Pons (tissue), 1 donor: ENCODE data around the gene CYP24A1.

Source experiments
- DNase-seq: peaks from one replicate; pipeline ENCODE4 v3.0.0-alpha.2; 2016; ENCODE audit warnings: low spot score

Gene CYP24A1

DNA sequence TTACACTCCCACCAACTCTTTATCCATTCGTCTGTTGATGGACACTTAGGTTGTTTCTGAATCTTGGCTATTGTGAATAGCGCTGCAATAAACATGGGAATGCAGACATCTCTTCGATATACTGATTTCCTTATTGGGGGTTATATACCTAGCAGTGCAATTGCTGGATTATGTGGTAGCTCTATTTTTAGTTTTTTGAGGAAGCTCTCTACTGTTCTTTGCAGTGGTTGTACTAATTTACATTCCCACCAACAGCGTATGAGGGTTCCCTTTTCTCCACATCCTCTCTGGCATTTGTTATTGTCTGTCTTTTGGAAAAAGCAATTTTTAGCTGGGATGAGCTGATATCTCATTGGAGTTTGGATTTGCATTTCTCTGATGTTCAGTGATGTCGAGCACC lies 29.5 kb upstream of the CYP24A1 start:
- no peak for DNase-seq

DNA sequence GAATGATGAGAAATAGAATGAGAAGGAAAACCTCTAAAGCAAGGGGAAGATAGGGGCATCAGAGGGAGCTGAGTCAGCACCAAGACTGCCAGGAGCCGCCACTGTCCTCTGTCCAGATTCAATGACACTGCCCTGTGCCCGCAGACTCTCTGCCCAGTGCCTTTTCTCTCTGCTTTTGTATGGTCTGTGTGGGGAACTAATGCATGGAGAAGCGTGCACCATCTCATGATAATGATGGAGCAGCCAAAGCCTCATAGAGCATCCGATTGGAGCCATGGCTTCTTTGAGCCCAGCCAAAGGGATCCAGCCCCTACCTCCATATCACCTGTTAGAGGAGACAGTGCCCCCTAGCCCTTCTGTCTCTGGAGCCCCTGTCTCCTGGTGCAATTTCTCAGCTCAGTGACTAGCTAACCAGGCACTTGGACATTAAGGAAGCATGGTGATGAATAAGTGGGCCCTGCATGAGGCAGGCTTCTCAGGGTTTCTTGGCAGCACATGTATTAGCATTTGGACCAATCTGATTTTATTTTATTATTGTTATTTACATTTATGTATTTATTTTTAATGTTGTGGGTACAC lies 27.6 kb upstream of the CYP24A1 start:
- DNase-seq, result no peak

DNA sequence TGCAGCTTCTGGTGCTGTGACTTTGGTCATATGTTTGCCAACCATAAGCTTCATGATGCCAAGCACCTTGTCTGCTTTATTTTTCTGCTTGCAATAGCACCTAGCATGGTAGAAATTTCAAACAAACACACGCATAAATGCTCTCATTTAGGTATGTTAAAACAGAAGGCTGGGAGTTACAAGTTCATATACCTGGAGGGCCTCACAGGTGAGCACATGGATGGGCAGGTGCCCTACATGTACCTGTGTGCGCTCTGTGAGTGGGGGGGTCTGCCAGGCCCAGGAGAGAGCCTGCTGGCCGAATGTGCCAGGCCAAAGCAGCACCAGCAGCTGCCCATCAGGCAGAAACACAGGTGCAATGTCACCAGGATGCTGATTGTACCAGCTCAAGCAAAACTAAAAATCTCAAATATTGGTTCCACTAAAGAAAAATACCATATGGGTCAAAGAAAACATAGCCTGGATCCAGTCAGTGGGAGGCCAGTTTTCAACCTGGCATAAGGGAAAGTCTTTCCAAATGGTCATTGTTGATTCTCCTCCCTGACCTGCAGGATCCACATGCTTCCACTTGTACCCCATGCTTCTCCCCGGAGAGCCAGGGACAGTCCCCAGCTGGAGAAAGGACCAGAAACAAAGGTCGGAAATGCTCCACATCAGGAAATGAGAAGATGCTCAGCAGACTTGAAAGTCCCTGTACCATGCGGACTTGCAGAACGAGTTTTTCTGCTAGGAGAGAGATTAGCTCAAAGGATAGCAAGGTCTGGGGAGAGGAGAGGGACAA lies 26.9 kb upstream of the CYP24A1 start:
- DNase-seq, result no peak

DNA sequence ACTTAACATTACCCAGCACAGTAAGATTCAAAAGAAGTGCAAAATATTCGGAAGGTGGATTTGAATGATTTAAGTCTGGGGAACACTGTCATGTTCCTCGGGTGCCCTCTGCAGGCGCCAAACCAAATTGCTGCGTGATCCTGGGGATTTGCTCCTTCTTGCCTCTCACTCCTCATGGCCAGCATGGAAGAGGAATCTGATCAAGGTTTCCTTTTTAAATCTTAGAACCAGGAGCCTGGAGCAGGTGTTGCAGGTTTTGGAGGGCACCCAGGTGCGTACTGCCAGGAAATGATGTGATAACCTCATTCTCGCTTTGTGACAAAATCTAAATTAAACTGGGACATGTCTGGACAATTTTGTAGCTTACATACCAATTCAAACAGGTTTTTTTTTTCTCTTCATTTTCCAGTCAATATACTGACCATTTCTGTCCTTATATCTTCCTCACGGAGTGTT lies 26.0 kb upstream of the CYP24A1 start:
- peak; percentile 82 for DNase-seq

DNA sequence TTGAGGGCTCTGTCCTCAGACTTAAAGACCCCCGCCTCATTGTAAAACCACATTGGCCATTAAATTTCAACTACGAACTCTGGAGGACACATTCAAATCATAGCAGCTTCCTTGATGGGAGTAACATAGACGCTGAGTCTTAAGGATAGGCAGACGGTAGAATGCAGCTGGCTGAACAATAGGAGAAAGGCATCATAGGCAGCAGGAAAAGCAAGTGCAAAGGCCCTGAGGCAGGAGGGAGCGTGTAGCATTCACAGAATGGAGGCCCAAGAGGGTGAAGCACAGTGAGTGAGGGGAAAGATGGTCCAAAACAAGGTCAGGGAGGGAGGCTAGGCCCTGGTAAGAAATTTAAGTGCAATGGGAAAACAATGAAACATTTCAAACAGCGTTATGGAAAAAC lies 25.5 kb upstream of the CYP24A1 start:
- no peak for DNase-seq

DNA sequence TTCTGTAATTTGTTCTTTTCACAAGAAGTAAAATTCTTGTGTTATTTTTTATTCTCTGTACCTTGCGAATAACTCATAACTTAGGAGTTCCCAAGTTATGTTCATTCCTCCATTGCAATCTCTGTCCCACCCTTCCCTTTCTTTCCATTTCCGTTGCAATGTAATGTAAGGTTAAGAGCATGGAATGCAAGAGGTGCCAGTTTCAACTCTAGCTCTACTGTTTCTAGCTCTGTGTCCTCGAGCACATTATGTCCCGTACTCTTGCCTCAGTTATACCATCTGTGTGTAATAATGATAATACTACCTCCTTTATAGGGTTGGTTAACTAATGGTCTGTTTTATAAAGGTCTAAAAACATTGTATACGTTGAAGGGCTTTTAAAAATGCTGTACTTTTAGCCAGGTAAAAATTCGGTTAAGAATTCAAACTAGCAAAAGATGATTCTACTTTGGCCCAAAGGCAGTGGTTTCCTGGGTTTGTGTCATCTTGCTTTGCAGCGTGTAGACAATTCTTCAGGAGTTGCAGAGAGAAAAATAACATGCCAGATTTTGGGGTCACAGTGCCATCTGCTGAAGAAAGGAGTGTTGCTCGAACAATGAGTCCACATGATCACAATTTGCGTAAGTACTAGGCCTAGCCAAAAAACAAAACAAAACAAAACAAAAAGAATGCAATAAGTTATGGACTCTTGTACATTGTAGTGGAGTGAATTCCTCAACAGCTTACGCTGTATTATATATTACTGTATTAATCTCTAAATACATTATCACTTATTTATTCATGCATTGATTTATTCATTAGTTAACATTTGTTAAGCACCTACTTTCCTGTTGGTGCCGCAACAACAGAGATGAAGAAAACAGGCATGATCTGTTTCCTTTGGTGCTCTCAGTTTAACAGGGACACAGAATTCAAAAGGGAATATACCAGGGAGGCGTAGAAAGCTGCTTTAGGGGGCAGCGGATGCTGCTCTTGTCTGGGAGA lies 24.1 kb upstream of the CYP24A1 start:
- DNase-seq, result peak; percentile 24

DNA sequence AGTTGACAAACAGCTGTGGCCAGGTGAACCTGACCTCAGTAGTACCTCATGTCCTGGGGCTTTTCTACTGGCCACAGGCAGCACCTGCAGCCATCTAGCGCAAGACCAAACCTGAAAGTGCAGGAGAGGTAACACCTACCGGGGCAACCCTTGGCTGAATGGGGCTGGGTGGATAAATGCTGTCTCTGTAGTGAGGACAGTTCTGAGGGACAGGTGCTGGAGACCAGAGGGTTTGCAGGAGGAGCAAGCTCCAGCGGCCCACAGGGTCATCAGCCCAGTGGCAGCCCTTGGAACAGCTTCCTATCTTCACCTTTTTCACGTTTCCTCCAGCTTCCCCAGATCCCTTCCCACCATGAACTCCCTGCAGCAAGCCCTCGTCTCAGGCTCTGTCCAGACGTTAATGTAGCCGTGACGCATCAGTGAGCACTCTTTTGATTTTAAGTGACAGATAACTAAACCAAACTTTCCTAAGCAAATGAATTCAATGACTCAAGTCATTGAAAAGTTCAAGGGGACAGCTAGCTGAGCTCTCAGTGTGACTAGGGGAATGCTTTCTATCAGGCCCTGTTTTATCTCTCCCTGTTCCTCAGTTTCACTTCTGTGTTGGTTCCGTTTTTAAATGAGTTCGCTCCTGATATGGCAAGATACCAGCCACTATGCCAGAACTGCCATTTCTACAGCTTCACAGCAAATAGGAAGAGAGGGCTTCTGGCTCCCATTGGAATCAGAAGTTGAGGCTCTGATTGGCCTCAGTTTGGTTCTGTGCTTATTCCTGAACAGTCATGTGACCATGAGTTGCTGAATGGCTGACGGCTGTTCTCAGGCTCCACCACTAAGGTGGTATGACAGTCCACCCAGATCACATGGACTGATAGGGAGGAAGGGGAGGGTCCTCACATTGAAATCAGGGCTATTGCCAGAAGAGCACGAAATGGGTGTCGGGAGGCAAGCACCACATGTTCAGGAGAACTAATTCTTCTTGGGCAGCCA lies 22.0 kb upstream of the CYP24A1 start:
- peak; percentile 7 for DNase-seq

DNA sequence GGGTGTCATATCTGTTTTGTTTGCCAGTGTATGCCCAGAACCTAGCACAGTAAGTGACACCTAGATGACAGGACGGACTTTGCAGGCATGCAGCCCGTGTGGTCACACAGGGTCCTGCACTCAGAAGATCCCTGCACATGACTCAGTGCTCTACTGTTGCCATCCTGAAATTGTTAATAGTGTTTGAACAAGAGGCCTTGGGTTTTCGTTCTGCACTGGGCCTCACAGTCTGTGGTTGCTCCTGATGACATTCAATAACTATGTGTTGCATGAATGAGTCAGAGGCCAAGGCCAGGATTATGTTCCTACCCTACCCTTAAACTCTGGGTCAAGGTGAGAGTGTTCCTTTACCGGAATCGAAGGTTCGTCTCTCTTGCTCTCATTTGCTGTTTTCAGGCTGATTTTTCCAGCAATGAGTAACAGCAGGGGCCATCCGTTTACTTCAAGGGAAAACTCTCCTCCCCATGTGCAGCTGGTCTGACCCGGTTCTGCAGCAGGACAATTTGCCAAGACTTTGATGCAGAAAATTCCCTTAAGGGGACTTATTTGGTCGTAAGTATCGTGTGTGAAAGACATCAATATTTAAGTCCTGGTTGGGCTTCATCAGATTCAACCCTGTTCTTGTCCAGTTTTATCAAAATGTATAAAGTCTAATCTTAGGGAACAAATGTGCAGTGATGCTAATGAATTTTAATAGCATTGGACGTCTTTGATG lies 21.1 kb upstream of the CYP24A1 start:
- no peak for DNase-seq

DNA sequence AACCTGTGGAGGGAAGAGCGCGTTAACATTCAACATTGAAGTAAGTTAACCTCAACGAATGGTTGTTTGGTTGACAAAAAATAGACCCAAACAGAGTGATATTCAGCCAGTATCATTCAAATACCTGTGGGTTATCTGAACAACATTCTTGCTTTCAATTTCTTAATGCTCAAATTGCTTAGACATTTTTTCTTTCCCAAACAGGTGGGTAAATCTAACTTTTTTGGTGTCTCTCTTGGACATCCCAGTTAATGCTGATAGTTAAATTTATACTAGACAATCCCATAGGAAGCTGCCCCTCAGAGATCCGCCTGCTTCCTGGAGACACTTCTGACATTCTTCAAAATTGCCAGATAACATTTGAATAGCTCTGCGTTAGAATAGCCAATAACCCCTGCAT lies 20.0 kb upstream of the CYP24A1 start:
- no peak for DNase-seq

DNA sequence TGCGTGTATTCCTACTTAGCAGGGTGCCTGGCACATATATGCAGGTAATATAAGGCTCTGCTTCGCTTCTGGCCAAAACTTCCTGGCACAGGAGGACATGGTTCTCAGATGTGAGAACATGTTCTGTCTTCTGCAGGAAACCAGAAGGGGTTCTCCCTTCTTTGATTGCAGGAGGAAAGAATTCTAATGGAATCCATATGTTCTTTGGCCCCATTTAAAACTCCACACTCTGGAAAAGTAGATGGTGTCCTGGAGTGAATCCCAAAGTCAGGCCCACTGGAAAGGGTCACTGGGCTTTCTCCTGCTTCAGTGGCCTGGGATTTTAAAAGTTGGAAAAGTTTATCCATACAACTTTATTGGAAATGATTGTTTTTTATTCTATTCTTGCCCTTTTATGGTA lies 16.4 kb upstream of the CYP24A1 start:
- no peak for DNase-seq

DNA sequence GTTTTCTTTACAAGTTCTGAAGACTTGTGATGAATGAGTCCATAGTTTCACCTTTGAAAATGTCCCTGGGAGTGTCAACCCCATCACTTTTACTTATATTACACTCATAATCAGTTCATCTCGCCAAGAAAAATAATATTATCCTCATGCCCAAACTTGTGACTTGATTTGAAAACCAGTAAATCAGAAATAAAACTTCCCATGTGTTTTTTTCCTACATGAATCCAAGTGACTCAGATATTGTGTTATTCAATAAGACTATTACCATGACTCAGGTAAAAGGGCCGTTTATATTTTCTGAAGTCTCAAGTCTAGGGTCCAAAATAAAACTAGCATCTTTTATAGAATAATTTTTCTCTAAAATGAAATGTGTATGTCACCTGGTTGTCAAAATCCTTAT lies 15.8 kb upstream of the CYP24A1 start:
- no peak for DNase-seq

DNA sequence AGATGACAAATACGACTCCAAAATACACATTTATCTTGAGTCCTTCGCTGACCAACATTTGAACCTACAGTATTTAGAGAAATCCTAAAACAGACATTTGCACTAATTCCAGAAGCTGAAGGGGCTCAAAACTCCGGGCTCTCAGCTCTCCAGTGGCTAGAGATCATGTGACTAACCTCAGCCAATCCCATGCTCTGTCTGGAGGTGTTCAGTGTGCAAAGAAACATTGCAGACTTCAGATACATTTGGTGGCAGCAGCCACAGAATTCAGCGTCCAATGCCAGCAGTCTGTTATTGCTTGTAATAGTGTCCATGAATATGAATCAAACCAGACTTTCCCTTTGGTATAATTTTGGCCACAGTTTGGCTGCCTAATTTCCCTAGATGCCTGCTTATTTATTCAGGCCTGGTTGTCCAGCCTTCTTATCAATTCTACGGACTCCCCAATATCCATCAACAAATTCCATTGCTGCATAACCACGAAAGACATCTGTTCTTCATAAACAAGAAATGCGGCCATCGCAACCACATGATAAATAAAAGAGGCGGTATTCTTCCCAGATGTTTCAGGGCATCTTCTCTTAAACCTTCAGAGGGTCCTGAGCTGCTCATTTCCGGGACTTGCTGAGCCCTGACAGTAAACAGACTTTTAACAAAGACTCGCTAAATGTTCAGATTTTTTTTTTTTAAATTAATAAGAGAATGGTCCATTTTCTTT lies 14.5 kb upstream of the CYP24A1 start:
- DNase-seq, result no peak

DNA sequence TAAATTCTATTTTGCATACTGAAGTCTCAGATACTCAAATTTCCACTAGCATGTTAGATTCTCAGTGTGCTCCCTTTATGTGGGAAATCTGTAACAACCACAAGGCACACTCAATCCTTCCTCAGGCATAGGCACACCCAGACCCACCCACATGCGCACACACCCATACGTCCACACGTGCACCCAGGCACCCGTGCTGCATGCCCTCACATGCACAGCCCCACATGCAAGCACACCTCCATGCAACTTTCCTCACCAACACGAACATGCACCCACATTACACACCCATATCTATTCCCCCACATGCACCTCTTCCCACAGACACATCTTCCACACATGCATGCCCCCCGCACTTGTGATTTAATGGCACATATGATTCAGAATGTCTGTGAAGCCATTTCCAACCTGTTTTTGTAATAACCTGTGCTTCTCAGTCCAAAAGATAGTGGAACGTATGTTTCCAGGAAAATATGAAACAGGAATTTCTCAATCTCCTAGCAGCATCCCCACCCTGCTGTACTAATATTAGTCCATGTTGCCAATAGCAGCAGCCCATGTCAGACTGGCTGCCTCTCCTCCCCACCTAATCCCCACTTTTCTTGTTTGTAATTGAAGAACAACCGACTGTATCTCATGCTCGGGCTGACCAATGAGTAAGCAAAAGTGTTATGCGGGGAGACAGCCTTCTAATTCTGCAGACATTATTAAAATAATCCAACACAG lies 11.3 kb upstream of the CYP24A1 start:
- DNase-seq, result no peak

DNA sequence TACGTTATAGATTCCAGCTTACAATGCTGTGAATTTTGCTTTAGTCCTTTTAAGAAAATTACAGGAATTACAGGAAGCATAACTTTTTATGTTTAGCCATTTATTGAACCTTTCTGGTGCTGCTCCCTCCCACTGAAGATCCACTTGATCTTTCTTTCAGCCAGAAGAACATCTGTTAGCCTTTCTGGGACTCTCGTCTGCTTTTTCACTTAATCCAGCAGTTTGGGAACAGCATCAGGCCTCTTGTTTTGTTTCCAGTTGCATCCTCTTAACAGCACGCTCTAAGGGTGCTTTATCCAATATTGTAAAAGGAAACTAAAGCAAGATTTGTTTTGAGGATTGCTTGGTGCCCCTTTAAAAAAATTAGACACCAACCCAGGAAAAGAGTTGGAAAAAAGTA lies 10.3 kb upstream of the CYP24A1 start:
- DNase-seq, result no peak

DNA sequence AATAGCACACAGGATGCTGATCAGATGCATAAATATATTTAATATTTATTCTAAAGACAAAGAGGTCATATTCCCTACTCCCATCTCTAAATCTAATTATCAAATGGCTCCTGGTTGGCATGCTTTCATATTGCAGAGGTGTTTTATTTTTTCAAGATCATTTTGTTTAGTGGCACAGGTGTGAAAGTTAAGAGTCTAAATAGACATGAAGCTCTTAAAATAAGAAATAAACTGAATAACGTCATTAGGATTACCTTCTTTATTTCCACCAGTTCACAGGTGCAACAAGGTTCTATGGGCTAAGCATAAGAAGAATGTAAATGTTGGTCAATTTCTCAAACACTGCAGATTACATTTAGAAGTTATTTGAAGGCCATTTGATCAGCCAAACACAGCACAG lies 7.1 kb upstream of the CYP24A1 start:
- DNase-seq, result no peak

DNA sequence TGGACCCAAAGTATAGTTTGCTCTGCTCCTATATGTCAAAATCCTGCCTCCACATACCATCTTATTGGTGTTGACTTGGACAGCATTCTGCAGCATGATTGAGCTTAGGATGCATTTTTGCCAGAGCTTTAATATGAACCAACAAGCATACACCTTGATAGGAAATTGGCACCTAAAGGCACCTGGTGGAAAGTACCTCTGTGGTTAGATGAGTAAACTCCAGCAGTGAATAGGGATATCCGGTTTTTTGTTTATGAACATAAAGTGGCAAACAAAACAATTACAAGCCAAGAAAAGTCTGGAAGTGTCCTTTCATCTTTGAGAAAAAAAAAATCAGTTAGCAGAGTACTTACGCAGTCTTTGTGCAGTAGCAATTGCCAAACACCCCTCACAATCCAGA lies 6.2 kb upstream of the CYP24A1 start:
- no peak for DNase-seq

DNA sequence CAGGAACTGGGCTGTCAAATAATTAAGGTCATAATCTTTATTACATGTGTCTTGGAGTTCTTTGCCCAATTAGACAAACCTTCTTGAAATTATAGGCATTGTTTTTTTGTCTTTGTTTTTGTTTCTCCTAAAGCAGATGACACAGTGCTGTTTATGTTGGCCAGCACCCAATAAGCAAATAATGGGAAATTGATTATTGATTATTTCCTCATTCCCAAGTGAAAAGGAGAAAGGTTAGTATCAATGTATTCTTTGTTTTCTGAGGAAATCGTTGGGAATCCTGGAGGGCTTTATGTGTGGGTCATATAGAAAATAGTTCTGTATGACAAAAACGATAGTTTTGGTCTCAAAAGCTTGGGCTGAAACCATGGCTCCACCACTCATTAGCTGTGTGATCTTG lies 4.5 kb upstream of the CYP24A1 start:
- DNase-seq, result no peak

DNA sequence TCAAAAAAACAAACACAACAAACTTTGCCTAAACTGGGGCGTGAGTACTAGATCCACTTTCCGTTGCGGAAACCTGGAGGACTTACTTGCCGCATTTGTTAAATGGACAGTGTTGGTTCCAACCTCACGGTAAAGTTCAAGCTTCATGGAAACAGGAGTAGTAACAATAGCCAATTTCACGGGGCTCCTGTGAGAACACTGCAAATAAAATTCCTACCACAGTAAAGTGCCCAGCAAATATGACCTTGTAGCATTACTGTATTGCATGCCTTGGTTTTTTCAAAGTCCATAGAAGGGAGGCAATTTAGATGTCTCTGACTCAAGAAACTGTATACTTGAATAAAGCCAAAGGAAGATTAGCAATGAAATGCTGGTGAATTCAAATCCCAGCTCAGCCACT lies 3.6 kb upstream of the CYP24A1 start:
- no peak for DNase-seq

DNA sequence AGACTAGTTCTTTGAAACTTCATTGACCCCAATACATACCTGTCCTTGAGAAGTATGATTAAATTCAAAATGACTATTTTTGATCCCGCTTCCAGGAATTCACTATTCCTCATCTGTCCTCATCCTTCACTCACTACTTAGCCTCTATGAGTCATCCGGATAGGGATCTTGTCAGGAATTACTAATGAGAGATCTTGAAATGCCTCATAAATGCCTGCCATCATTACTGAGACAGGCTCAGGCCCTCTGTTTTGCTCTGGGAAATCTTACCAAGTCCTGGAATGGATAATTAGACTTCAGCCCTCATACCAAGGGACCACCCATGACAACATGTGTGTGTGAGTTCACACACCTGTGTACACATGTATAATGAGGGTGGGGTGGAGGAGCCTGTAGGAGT lies 2.8 kb upstream of the CYP24A1 start:
- DNase-seq, result no peak
